Subcutaneous abdominal adipose tissue (tissue), 5 donors: Measurements from ENCODE around the gene LMAN2L.

Experiments
- H3K27ac ChIP-seq: one replicate; pipeline ENCODE4 v1.7.0; 2013; ENCODE audit warnings: low read depth, mild to moderate bottlenecking, inconsistent platforms, low read length, moderate library complexity
- H3K27me3 ChIP-seq, 5 donors: one replicate each; pipeline ENCODE4 v1.7.0; 2013; ENCODE audit warnings: low read length in 5 of 5, inconsistent platforms in 1 of 5; ENCODE audit not compliant: control insufficient read depth in 5 of 5, insufficient read depth in 4 of 5
- H3K36me3 ChIP-seq, 5 donors: one replicate each; pipeline ENCODE4 v1.7.0; 2013; ENCODE audit warnings: low read length in 5 of 5; ENCODE audit not compliant: control insufficient read depth in 5 of 5, insufficient read depth in 5 of 5
- H3K4me1 ChIP-seq, 5 donors: one replicate each; pipeline ENCODE4 v1.7.0; 2013; ENCODE audit warnings: low read length in 5 of 5, mild to moderate bottlenecking in 3 of 5, moderate library complexity in 1 of 5; ENCODE audit not compliant: control insufficient read depth in 5 of 5, insufficient read depth in 5 of 5
- H3K4me3 ChIP-seq, 5 donors: one replicate each; pipeline ENCODE4 v1.7.0; 2013; ENCODE audit warnings: low read length in 5 of 5, low read depth in 1 of 5
- H3K9ac ChIP-seq, 5 donors: one replicate each; pipeline ENCODE4 v1.7.0; 2013; ENCODE audit warnings: low read length in 5 of 5, mild to moderate bottlenecking in 4 of 5, moderate library complexity in 3 of 5
- H3K9me3 ChIP-seq, 5 donors: one replicate each; pipeline ENCODE4 v1.7.0; 2013; ENCODE audit warnings: low read length in 5 of 5; ENCODE audit not compliant: control insufficient read depth in 5 of 5
- donor health status: healthy.
- donor health status: healthy.
- donor health status: healthy.
- donor health status: healthy.
- donor health status: healthy.

LMAN2L gene

DNA sequence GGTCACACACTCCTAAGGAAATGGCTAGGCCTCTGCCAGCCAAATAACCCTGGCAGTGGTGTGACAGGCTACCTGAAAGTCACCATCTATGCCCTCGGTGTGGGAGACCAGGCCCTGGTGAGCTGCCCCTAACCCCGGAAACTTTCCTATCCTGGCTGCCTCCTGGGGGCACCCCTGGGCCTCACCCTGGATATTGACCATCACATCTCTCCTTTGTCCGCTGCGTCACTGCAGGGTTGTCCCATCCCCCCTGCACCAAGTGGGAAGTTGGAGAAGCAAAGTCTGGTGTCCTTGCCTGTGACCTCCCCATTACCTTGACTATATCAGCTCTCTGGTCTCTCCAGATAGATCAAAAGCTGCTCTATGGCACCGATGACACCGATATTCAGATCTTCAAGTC lies 78.5 kb downstream of the LMAN2L start:
- H3K36me3 ChIP-seq: no peaks in the 10 kb centered on the region
- H3K4me1 ChIP-seq: no peaks in the 10 kb centered on the region
- peaks cover 0 to 9% (median 7%) of the 10 kb centered on the region in 5 donors for H3K9me3 ChIP-seq
- H3K27ac ChIP-seq: no peak overlapping the region
- no peak overlapping the region for H3K9ac ChIP-seq
- H3K27me3 ChIP-seq: peaks cover 0 to 3% (median 0%) of the 10 kb centered on the region in 5 donors
- H3K4me3 ChIP-seq: no peak overlapping the region

DNA sequence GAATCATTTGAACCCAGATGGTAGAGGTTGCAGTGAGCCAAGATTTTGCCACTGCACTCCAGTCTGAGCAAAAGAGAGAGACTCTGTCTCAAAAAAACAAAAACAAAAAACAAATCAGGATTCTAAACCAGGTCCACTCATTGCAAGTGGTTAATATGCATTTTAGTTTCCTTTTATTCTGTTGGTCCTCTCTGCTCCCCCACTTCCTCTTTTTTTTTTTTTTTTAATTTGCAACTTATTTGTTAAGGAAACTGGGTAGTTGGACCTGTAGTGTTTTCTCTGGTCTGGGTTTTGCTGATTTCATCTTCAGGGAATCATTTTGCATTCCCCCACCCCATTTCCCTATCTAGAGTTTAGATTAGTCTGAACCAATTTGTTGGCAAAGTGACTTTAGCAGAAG lies 83.3 kb downstream of the LMAN2L start:
- Histone ChIP-seq H3K4me1 (no peaks in the 10 kb centered on the region), H3K36me3 (no peaks in the 10 kb centered on the region), H3K4me3 (no peak overlapping the region), H3K9me3 (no peaks in the 10 kb centered on the region), H3K27me3 (peaks cover 0 to 3% (median 0%) of the 10 kb centered on the region in 5 donors), H3K9ac (no peak overlapping the region), H3K27ac (no peak overlapping the region)
